CD8-positive, alpha-beta memory T cell (primary cell): ENCODE results near the gene COQ7. TPM values are rescaled to one million over a fixed set of nuclear protein-coding genes. Genes with fewer than 3 reads are reported as not detected.

Experiments used
- CTCF ChIA-PET: fragments of 350-600 bp; sonication (Branson Sonifier 250); formaldehyde crosslinking; loops from one replicate; lab custom pipeline; 2021; ENCODE audit warnings: antibody characterized with exemption; lab: Charles Lee
- POLR2A ChIA-PET: fragments of 350-600 bp; sonication (Branson Sonifier 250); formaldehyde crosslinking; loops from one replicate; lab custom pipeline; 2021; ENCODE audit warnings: antibody characterized with exemption; lab: Charles Lee
- DNase-seq, 5 donors: peaks; one replicate each; pipeline versions ENCODE4 v3.0.0 to v3.0.0-alpha.2; 2020 to 2022; ENCODE audit warnings: mixed read lengths in 1 of 5
- H3K27ac ChIP-seq: one replicate; pipeline ENCODE4 v1.7.0; 2013; ENCODE audit warnings: low read depth, mild to moderate bottlenecking, low read length, moderate library complexity
- H3K27me3 ChIP-seq: 2 replicates; pipeline ENCODE4 v1.7.0; 2013; ENCODE audit warnings: low read length, mild to moderate bottlenecking; ENCODE audit not compliant: insufficient read depth, poor library complexity, severe bottlenecking
- H3K36me3 ChIP-seq: 2 replicates; pipeline ENCODE4 v1.7.0; 2013; ENCODE audit warnings: mild to moderate bottlenecking, low read length, moderate library complexity; ENCODE audit not compliant: insufficient read depth
- H3K4me1 ChIP-seq: 2 replicates; pipeline ENCODE4 v1.7.0; 2013; ENCODE audit warnings: mild to moderate bottlenecking, low read length, moderate library complexity; ENCODE audit not compliant: insufficient read depth
- H3K4me3 ChIP-seq: 2 replicates; pipeline ENCODE4 v1.7.0; 2013; ENCODE audit warnings: mild to moderate bottlenecking, low read length
- H3K9me3 ChIP-seq: 2 replicates; pipeline ENCODE4 v1.7.0; 2013; ENCODE audit warnings: mild to moderate bottlenecking, low read length
- H3K27ac Mint-ChIP-seq, 8 donors: one replicate each; pipeline ENCODE4 v1.8.0; 2020 to 2021; ENCODE audit warnings: mixed read lengths in 8 of 8, mild to moderate bottlenecking in 6 of 8, inconsistent platforms in 3 of 8, moderate library complexity in 3 of 8
- H3K27me3 Mint-ChIP-seq, 2 donors: one replicate each; pipeline ENCODE4 v1.8.0; 2020 to 2021; ENCODE audit warnings: mixed read lengths in 2 of 2, mild to moderate bottlenecking in 1 of 2, moderate library complexity in 1 of 2
- H3K36me3 Mint-ChIP-seq, 3 donors: one replicate each; pipeline ENCODE4 v1.8.0; 2020 to 2021; ENCODE audit warnings: mixed read lengths in 3 of 3, inconsistent platforms in 1 of 3, mild to moderate bottlenecking in 1 of 3
- H3K4me1 Mint-ChIP-seq, 3 donors: one replicate each; pipeline ENCODE4 v1.8.0; 2020 to 2021; ENCODE audit warnings: mixed read lengths in 3 of 3, inconsistent platforms in 1 of 3, mild to moderate bottlenecking in 1 of 3
- H3K4me3 Mint-ChIP-seq, 7 donors: one replicate each; pipeline ENCODE4 v1.8.0; 2020 to 2021; ENCODE audit warnings: mixed read lengths in 7 of 7, mild to moderate bottlenecking in 6 of 7, moderate library complexity in 4 of 7, inconsistent platforms in 2 of 7
- H3K9me3 Mint-ChIP-seq, 5 donors: one replicate each; pipeline ENCODE4 v1.8.0; 2020 to 2022; ENCODE audit warnings: mixed read lengths in 5 of 5, mild to moderate bottlenecking in 3 of 5, moderate library complexity in 2 of 5, inconsistent platforms in 1 of 5
- polyA plus RNA-seq: library from polyadenylated mRNA; unstranded; fragments of 300-500 nt; fragmentation: Illumina TruSeq; gene quantifications from one replicate; pipeline ENCODE4 v1.2.3, GENCODE V29; 2021
- total RNA-seq, 2 experiments: library from RNA; stranded (reverse); gene quantifications; one replicate each; pipeline ENCODE4 v1.2.3, GENCODE V29; 2021

Gene COQ7
- total and polyA plus RNA-seq, 3 experiments from 2014 or later: 13.2 to 22.4 (median 22.4) TPM

DNA sequence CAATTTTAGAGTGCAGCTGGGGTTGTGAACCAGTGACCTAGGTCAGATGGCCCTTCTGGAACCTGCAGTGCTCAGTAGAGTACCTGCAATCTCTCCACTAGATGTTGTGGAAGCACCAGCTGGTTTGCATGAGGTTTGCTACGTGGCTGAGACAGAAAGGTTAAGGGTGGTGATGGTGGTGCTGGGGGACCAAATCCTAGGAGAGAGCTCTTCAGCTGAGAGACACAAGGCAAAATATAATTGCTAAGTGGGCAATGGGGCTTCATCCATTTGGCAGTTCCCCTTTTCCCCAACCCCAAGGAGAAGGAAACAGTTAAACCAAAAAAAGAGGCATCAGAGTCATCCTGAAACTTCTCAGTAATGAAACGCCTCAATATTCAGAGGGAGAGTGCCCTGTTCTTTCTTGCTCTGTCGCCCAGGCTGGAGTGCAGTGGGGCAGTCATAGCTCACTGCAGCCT is 60.3 kb downstream of the COQ7 start:
- Mint-ChIP-seq H3K27ac (peak overlapping the region in 1 of 8 donors; percentile 35), H3K9me3 (no peaks in the 10 kb centered on the region), H3K36me3 (no peaks in the 10 kb centered on the region), H3K4me3 (no peak overlapping the region), H3K4me1 (peaks cover 14 to 22% (median 15%) of the 10 kb centered on the region in 3 donors), H3K27me3 (peaks cover 0 to 6% of the 10 kb centered on the region in 2 donors)
- Histone ChIP-seq H3K4me3 (no peak overlapping the region), H3K4me1 (no peaks in the 10 kb centered on the region), H3K9me3 (no peaks in the 10 kb centered on the region), H3K27ac (no peak overlapping the region), H3K27me3 (no peaks in the 10 kb centered on the region), H3K36me3 (no peaks in the 10 kb centered on the region)
- no peak for DNase-seq
- POLR2A ChIA-PET: no interaction called here
- CTCF ChIA-PET: no interaction called here

DNA sequence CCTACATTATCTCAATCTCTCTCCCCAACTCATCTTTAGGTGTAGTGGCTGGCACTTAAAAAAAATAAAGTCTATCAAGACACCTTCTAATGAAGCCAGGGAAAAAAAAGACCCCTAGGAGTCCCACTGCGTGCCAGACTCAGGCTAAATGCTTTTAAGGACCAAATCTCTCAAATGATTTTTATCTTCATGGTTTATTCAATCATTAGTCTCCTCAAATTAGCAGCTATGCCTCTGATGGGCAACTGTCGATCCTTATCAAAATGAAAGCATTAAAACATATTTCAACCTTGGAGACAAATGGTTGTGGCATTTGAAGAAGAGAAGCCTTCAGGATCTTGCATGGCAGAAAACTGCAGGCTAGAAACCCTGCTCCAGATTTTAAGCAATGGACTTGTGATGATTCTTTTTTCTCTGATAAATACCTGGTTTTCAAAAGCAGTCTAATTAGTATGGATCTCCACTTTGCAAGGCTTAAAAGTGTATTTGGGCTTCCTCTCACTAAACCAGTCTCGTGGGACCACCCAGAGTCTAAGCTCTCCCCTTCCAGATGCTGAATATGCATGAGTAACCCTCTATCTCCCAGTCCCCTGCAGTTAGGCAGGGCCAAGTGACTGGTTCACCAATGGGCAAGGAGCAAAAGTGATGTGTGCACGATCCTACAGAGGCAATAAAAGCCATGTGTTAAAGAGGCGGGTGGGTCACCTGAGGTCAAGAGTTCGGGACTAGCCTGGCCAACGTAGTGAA is 61.2 kb downstream of the COQ7 start:
- H3K4me3 ChIP-seq: no peak overlapping the region
- ChIA-PET POLR2A (no interaction called here), CTCF (no interaction called here)
- Mint-ChIP-seq H3K4me3 (no peak overlapping the region), H3K9me3 (no peaks in the 10 kb centered on the region), H3K27me3 (peaks cover 0 to 6% of the 10 kb centered on the region in 2 donors), H3K4me1 (peaks cover 14 to 22% (median 15%) of the 10 kb centered on the region in 3 donors), H3K36me3 (no peaks in the 10 kb centered on the region), H3K27ac (no peak overlapping the region)
- no peak for DNase-seq
- no peaks in the 10 kb centered on the region for H3K4me1 ChIP-seq
- no peak overlapping the region for H3K27ac ChIP-seq
- H3K27me3 ChIP-seq: no peaks in the 10 kb centered on the region
- no peaks in the 10 kb centered on the region for H3K9me3 ChIP-seq
- H3K36me3 ChIP-seq: no peaks in the 10 kb centered on the region

Other genes starting within 250 kb of the COQ7 start
- 10 to 100 TPM; 90.9 to 98.2 TPM for gene SMG1, start 141.2 kb upstream of the COQ7 start, total RNA-seq
- gene SMG1, start 141.2 kb upstream of the COQ7 start, polyA plus RNA-seq: 17.8 TPM
- gene TMC7, start 83.7 kb upstream of the COQ7 start, total RNA-seq: not detected
- gene TMC7, start 83.7 kb upstream of the COQ7 start, polyA plus RNA-seq: not detected
- 10 to 100 TPM; 15.8 to 17.3 TPM for gene ITPRIPL2, start 46.4 kb downstream of the COQ7 start, total RNA-seq
- gene ITPRIPL2, start 46.4 kb downstream of the COQ7 start, polyA plus RNA-seq: 0.89 TPM
- gene SYT17, start 100.6 kb downstream of the COQ7 start, total RNA-seq: not detected
- not detected for gene SYT17, start 100.6 kb downstream of the COQ7 start, polyA plus RNA-seq
- not detected for gene CLEC19A, start 218.1 kb downstream of the COQ7 start, total RNA-seq
- gene CLEC19A, start 218.1 kb downstream of the COQ7 start, polyA plus RNA-seq: not detected